Measurements from ENCODE around the gene CFAP97D1. TPM values are rescaled to one million over a fixed set of nuclear protein-coding genes. Genes with fewer than 3 reads are reported as not detected.

CFAP97D1 gene
- total and polyA plus RNA-seq, 11 donors = 0.05 to 0.45 TPM; not detected in 9

DNA sequence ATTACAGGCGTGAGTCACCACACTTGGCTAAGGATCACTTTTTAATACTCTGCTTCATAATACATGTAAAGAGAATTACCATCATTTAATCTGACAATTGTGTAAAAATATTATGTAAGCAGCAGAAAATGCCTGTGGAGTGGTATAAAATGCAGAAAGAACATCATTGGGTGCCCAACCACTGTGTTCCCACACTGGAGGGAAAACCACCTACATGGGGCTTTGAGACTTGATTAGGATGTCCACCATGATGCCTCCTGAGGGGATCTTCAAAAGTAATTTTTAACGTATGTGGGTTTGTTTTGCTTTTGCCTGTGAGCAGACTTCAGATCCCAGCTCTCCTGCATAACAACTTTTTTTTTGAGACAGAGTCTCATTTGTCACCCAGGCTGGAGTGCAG lies 18.8 kb downstream of the CFAP97D1 start:
- DNase-seq (no peak), ATAC-seq (peak; percentile 5 to 36 (median 22))
- Histone ChIP-seq H3K4me3 (no peak overlapping the region), H3K9me3 (no peaks in the 10 kb centered on the region), H3K4me1 (no peaks in the 10 kb centered on the region), H3K27me3 (no peaks in the 10 kb centered on the region), H3K36me3 (peaks cover 0 to 37% (median 18%) of the 10 kb centered on the region in 9 donors), H3K27ac (no peak overlapping the region)
- 86 to 91% (median 87%) methylated on average over 2 of the region's 2 CpGs for WGBS, 4 donors
- intact Hi-C loops (cut with DNase I) = no loop called here
- TF ChIP-seq, protein P1, sequence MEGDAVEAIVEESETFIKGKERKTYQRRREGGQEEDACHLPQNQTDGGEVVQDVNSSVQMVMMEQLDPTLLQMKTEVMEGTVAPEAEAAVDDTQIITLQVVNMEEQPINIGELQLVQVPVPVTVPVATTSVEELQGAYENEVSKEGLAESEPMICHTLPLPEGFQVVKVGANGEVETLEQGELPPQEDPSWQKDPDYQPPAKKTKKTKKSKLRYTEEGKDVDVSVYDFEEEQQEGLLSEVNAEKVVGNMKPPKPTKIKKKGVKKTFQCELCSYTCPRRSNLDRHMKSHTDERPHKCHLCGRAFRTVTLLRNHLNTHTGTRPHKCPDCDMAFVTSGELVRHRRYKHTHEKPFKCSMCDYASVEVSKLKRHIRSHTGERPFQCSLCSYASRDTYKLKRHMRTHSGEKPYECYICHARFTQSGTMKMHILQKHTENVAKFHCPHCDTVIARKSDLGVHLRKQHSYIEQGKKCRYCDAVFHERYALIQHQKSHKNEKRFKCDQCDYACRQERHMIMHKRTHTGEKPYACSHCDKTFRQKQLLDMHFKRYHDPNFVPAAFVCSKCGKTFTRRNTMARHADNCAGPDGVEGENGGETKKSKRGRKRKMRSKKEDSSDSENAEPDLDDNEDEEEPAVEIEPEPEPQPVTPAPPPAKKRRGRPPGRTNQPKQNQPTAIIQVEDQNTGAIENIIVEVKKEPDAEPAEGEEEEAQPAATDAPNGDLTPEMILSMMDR (IDR thresholded peaks at IDR 0.05) = no peak
- TF ChIP-seq POLR2A (IDR thresholded peaks at IDR 0.05) = no peak

DNA sequence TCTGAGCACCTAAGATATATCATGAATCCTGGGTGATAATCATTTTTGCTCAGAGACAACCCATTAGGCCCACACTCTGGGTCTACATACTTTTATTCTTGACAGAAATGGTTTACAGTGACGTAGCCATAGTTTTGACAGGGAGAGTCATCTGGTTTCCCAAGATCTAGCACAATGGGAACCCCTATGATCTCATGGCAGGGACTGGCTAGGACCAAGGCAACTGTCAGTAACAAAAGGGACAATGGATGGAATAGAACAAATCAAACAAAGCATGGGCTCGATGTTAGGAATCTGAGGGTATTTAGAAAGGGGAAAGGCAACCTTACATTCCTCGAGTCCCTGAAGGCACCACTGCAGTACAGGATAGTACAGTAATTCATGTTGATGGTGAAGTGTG lies 20.5 kb downstream of the CFAP97D1 start:
- H3K4me1 ChIP-seq = no peaks in the 10 kb centered on the region
- peak in 1 of 4 donors; percentile 8 for ATAC-seq
- H3K4me3 ChIP-seq = no peak overlapping the region
- no peak for TF ChIP-seq POLR2A (IDR thresholded peaks at IDR 0.05)
- TF ChIP-seq, protein P1 (IDR thresholded peaks at IDR 0.05) = no peak
- DNase-seq = no peak
- WGBS, 4 donors = 92 to 96% (median 94%) methylated on average over 3 of the region's 3 CpGs
- H3K27me3 ChIP-seq = no peaks in the 10 kb centered on the region
- H3K27ac ChIP-seq = no peak overlapping the region
- intact Hi-C loops (cut with DNase I) = no loop called here
- H3K36me3 ChIP-seq = peaks cover 0 to 54% (median 23%) of the 10 kb centered on the region in 9 donors
- H3K9me3 ChIP-seq = no peaks in the 10 kb centered on the region

DNA sequence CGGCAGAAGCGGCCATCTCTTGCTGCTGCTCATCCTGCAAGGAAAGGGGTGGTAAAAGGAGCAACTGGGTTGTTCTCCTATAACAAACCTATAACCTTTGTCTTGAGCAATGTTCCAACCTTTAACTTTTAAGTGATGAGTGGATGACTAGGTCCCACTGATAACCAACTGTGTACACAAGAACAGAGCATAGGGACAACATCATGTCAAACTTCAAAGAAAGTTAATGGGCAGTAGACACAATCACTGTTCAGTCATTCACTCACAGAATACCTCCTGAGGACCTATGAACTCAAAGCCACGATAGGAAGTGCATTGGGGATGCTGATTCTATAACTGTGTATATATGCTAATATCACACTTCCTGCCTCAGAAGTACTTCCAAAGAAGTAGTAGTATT lies 21.6 kb downstream of the CFAP97D1 start:
- no peak for DNase-seq
- no peak for ATAC-seq
- 73 to 87% (median 82%) methylated on average over 3 of the region's 3 CpGs for WGBS, 4 donors
- Histone ChIP-seq H3K36me3 (peaks cover 0 to 65% (median 26%) of the 10 kb centered on the region in 9 donors), H3K4me3 (no peak overlapping the region), H3K27ac (no peak overlapping the region), H3K4me1 (no peaks in the 10 kb centered on the region), H3K27me3 (no peaks in the 10 kb centered on the region), H3K9me3 (no peaks in the 10 kb centered on the region)
- intact Hi-C loops (cut with DNase I) = no loop called here
- TF ChIP-seq, protein P1 (IDR thresholded peaks at IDR 0.05) = no peak
- TF ChIP-seq POLR2A (IDR thresholded peaks at IDR 0.05) = no peak

DNA sequence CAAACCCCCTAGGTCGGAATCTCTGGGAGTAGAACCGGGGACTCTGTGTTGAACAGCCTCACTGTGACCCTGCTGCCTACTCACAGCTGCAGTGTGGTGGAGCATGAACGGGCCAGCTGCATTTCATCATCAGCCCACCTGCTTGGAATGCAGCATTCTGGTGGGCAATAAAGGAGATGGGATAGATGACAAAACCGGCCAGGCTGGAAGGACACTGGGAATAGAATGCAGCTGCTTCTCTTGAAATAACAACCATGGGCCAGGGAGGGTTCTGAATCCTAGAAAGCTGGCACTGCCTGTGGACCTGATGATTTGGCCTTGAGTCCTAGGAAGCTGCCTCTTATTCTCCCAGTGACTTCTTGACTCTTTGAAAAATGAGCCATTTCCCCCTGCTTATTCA lies 23.5 kb downstream of the CFAP97D1 start:
- DNase-seq (no peak), ATAC-seq (no peak)
- H3K27me3 ChIP-seq = no peaks in the 10 kb centered on the region
- no peak overlapping the region for H3K27ac ChIP-seq
- no peaks in the 10 kb centered on the region for H3K9me3 ChIP-seq
- TF ChIP-seq POLR2A (IDR thresholded peaks at IDR 0.05) = no peak
- TF ChIP-seq, protein P1 (IDR thresholded peaks at IDR 0.05) = no peak
- WGBS, 4 donors = 60 to 72% (median 64%) methylated on average over 4 of the region's 4 CpGs
- H3K4me3 ChIP-seq = no peak overlapping the region
- H3K36me3 ChIP-seq = peaks cover 0 to 82% (median 39%) of the 10 kb centered on the region in 9 donors
- intact Hi-C loops (cut with DNase I) = no loop called here
- no peaks in the 10 kb centered on the region for H3K4me1 ChIP-seq
